Panc1 (cell line): ENCODE measurements around the gene CD8A. TPM values are rescaled to one million over a fixed set of nuclear protein-coding genes. Genes with fewer than 3 reads are reported as not detected.

Experiments used
- ATAC-seq: fragments of 200-7000 bp; cut with Tn5 transposase; 2 replicates; pipeline ENCODE4 v1.9.1; 2020; ENCODE audit warnings: mild to moderate bottlenecking, moderate library complexity
- BruUV-seq: library from RNA; stranded (reverse); fragments of 400-500 nt; replicated peaks from 2 replicates; lab custom pipeline; 2021; lab: Mats Ljungman, UMichigan
- CTCF ChIA-PET: fragments of 300-600 bp; sonication (Branson Sonifier 250); formaldehyde crosslinking; loops from one replicate; lab custom pipeline; 2022; ENCODE audit warnings: antibody characterized with exemption; lab: Charles Lee
- POLR2A ChIA-PET: fragments of 300-600 bp; sonication (Branson Sonifier 250); formaldehyde crosslinking; loops from one replicate; lab custom pipeline; 2022; ENCODE audit warnings: antibody characterized with exemption; lab: Charles Lee
- DNase-seq: peaks from one replicate; pipeline ENCODE4 v3.0.0-alpha.2; 2010; ENCODE audit warnings: low read depth, low spot score
- H3K27ac ChIP-seq: 2 replicates; pipeline ENCODE4 v1.5.1; 2011; ENCODE audit warnings: mild to moderate bottlenecking, low read length, inconsistent platforms
- H3K27me3 ChIP-seq: fragments of 200-500 bp; sonication (Bioruptor generic); 2 replicates; pipeline ENCODE4 v1.6.0; 2014; ENCODE audit warnings: low read length, inconsistent platforms; ENCODE audit not compliant: control insufficient read depth, insufficient read depth
- H3K36me3 ChIP-seq: fragments of 200-500 bp; sonication (Bioruptor generic); 2 replicates; pipeline ENCODE4 v1.5.1; 2014; ENCODE audit warnings: inconsistent platforms, mild to moderate bottlenecking, low read length, moderate library complexity; ENCODE audit not compliant: control insufficient read depth, insufficient read depth
- H3K4me1 ChIP-seq: 2 replicates; pipeline ENCODE4 v1.5.1; 2011; ENCODE audit warnings: inconsistent platforms, mild to moderate bottlenecking, low read length, moderate library complexity; ENCODE audit not compliant: control insufficient read depth, insufficient read depth
- H3K4me3 ChIP-seq, 2 experiments: 2 replicates each; pipeline ENCODE4 v1.5.1; 2011 to 2012; ENCODE audit warnings: low read depth in 2 of 2, low read length in 2 of 2, mild to moderate bottlenecking in 2 of 2, inconsistent platforms in 1 of 2, moderate library complexity in 1 of 2
- H3K9me3 ChIP-seq: fragments of 200-500 bp; sonication (Bioruptor generic); 2 replicates; pipeline ENCODE4 v1.5.1; 2014; ENCODE audit warnings: low read depth, mild to moderate bottlenecking, inconsistent platforms, low read length, moderate library complexity; ENCODE audit not compliant: control insufficient read depth, insufficient read depth
- POLR2AphosphoS5 ChIP-seq: IDR thresholded peaks from 2 replicates; pipeline ENCODE4 v1.6.1; 2012; ENCODE audit warnings: mild to moderate bottlenecking, low read depth, low read length, moderate library complexity
- SIN3A ChIP-seq: IDR thresholded peaks from 2 replicates; pipeline ENCODE4 v1.6.1; 2012; ENCODE audit warnings: low read depth, mild to moderate bottlenecking, low read length, moderate library complexity, borderline replicate concordance; ENCODE audit not compliant: insufficient read depth
- TCF7L2 ChIP-seq: IDR thresholded peaks from 2 replicates; pipeline ENCODE4 v1.6.1; 2011; ENCODE audit warnings: mild to moderate bottlenecking, low read depth, low read length, inconsistent platforms
- in situ Hi-C: cut with HindIII; loops from 2 replicates; pipeline ENCODE4 v1.10.0; 2016; ENCODE audit warnings: low sequenced_read_pairs, low pct_unique_long_range_greater_than_20kb
- intact Hi-C: fragments of 100-400 bp; cut with micrococcal nuclease; formaldehyde crosslinking; loops from one replicate; pipeline ENCODE4 v1.10.0; 2022; ENCODE audit not compliant: unreplicated experiment
- total RNA-seq: library from RNA; stranded (reverse); gene quantifications from one replicate; pipeline ENCODE4 v1.2.1, GENCODE V29; 2021; ENCODE audit not compliant: unreplicated experiment
- TF ChIP-seq, protein P1 (sequence below): fragments of 450-650 bp; IDR thresholded peaks from 2 replicates; pipeline ENCODE4 v1.5.1; 2017; ENCODE audit warnings: mild to moderate bottlenecking
- TF ChIP-seq, protein P2 (sequence below), 2 experiments: IDR thresholded peaks; 2 replicates each; pipeline ENCODE4 v1.6.1; 2011 to 2012; ENCODE audit warnings: low read depth in 2 of 2, control low read depth in 1 of 2, low read length in 1 of 2, mild to moderate bottlenecking in 1 of 2, moderate library complexity in 1 of 2; ENCODE audit not compliant: insufficient read depth in 1 of 2

CD8A gene
- total RNA-seq, 1 experiment from 2014 or later = 0.41 TPM

DNA sequence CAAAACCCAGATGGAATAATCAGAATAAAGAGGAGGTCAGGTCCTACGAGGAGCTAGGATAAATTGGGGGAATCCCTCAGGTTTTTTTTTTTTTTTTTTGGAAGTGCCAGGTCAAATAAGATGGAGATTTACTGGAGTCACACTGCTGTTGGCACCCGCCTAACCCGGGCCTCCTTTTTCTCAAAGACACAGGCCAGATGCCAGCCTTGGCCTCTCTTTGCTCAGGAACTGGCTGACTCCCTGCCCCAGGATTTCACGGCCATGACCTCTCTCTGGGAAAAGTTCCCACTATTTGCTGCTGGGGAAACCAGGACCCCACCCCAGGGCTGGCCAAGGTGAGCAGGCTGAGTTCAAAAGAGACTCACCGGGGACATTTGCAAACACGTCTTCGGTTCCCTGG lies 2.5 kb downstream of the CD8A start:
- H3K4me1 ChIP-seq = no peaks in the 10 kb centered on the region
- H3K4me3 ChIP-seq = no peak overlapping the region
- no peak for DNase-seq
- intact Hi-C loops (no loop called here), in situ Hi-C loops (no loop called here)
- CTCF ChIA-PET = interaction anchor here (0.6 kb wide), 1 partner anchor 358 kb away, joined by 7 read pairs; no protein-coding TSS in a partner anchor
- no peak for TF ChIP-seq POLR2AphosphoS5
- TF ChIP-seq, protein P1, sequence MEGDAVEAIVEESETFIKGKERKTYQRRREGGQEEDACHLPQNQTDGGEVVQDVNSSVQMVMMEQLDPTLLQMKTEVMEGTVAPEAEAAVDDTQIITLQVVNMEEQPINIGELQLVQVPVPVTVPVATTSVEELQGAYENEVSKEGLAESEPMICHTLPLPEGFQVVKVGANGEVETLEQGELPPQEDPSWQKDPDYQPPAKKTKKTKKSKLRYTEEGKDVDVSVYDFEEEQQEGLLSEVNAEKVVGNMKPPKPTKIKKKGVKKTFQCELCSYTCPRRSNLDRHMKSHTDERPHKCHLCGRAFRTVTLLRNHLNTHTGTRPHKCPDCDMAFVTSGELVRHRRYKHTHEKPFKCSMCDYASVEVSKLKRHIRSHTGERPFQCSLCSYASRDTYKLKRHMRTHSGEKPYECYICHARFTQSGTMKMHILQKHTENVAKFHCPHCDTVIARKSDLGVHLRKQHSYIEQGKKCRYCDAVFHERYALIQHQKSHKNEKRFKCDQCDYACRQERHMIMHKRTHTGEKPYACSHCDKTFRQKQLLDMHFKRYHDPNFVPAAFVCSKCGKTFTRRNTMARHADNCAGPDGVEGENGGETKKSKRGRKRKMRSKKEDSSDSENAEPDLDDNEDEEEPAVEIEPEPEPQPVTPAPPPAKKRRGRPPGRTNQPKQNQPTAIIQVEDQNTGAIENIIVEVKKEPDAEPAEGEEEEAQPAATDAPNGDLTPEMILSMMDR = no peak
- TF ChIP-seq SIN3A = no peak
- no peaks in the 10 kb centered on the region for H3K36me3 ChIP-seq
- POLR2A ChIA-PET = no interaction called here
- no TSS peak for BruUV-seq
- no peaks in the 10 kb centered on the region for H3K9me3 ChIP-seq
- H3K27me3 ChIP-seq = peaks cover 6% of the 10 kb centered on the region
- no peak overlapping the region for H3K27ac ChIP-seq
- ATAC-seq = no peak

DNA sequence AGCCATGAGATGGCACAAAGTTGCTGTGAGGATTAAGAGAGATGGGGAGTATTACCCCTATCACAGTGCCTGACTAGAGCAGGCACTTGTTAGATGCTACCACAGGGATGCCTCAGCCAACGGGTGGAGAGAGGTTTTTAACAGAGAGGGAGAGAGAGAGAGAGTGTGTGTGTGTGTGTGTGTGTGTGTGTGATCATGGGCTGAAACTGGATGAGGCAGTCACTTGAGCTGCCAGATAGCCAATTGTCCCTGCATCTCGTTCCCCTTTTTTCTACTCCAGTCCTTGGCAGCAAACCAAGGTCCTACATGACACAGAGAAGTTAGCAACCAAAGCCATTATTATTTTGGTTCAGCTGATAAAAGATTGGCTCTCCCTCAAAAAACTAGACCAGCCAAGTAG lies 3.0 kb downstream of the CD8A start:
- ATAC-seq (no peak), DNase-seq (no peak)
- ChIA-PET POLR2A (no interaction called here), CTCF (interaction anchor here (0.6 kb wide), 1 partner anchor 358 kb away, joined by 7 read pairs; no protein-coding TSS in a partner anchor)
- peaks cover 6% of the 10 kb centered on the region for H3K27me3 ChIP-seq
- TF ChIP-seq, protein P2, sequence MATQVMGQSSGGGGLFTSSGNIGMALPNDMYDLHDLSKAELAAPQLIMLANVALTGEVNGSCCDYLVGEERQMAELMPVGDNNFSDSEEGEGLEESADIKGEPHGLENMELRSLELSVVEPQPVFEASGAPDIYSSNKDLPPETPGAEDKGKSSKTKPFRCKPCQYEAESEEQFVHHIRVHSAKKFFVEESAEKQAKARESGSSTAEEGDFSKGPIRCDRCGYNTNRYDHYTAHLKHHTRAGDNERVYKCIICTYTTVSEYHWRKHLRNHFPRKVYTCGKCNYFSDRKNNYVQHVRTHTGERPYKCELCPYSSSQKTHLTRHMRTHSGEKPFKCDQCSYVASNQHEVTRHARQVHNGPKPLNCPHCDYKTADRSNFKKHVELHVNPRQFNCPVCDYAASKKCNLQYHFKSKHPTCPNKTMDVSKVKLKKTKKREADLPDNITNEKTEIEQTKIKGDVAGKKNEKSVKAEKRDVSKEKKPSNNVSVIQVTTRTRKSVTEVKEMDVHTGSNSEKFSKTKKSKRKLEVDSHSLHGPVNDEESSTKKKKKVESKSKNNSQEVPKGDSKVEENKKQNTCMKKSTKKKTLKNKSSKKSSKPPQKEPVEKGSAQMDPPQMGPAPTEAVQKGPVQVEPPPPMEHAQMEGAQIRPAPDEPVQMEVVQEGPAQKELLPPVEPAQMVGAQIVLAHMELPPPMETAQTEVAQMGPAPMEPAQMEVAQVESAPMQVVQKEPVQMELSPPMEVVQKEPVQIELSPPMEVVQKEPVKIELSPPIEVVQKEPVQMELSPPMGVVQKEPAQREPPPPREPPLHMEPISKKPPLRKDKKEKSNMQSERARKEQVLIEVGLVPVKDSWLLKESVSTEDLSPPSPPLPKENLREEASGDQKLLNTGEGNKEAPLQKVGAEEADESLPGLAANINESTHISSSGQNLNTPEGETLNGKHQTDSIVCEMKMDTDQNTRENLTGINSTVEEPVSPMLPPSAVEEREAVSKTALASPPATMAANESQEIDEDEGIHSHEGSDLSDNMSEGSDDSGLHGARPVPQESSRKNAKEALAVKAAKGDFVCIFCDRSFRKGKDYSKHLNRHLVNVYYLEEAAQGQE (IDR thresholded peaks at IDR 0.05; ENCODE audit: insufficient read depth in 1 of 2, low read depth in 2 of 2, low read length in 1 of 2) = no peak
- in situ Hi-C loops = no loop called here
- H3K27ac ChIP-seq = no peak overlapping the region
- no peaks in the 10 kb centered on the region for H3K36me3 ChIP-seq
- BruUV-seq = no TSS peak
- no peak overlapping the region for H3K4me3 ChIP-seq
- H3K4me1 ChIP-seq = no peaks in the 10 kb centered on the region
- intact Hi-C loops = no loop called here
- H3K9me3 ChIP-seq = no peaks in the 10 kb centered on the region

DNA sequence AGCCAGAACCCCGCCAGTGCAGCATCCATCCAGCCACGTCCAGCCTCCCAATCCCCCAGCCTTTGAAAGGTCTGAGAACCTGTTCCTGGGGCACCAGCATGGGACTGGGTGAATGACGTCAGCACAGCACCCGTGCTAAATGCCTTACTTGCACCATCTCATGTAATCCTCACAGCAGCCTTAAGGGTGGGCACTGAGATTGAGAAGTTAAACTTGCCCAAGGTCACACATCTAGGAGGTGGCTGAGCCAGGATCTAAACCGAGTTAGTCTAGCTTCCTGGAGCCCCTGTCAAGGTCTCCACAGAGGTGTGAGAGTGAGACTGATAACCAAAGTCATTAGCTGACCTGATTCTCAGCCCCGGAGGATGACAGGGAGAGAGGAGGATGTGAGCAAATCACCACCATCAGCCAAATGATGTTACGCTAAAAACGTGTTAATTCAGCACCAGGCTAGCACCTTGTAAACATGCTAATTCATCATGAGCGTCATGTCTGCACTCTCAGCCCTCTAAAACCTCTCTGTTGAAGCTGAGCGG lies 4.6 kb downstream of the CD8A start:
- ATAC-seq = no peak
- ChIA-PET CTCF (no interaction called here), POLR2A (no interaction called here)
- H3K27ac ChIP-seq = no peak overlapping the region
- in situ Hi-C loops = no loop called here
- no TSS peak for BruUV-seq
- TF ChIP-seq, protein P1 = no peak
- TF ChIP-seq POLR2AphosphoS5 = no peak
- TF ChIP-seq SIN3A = no peak
- TF ChIP-seq, protein P2 (IDR thresholded peaks at IDR 0.05; ENCODE audit: insufficient read depth in 1 of 2, low read depth in 2 of 2, low read length in 1 of 2) = no peak
- TF ChIP-seq TCF7L2 = no peak
- no peak overlapping the region for H3K4me3 ChIP-seq
- no peak for DNase-seq
- H3K27me3 ChIP-seq = peaks cover 6% of the 10 kb centered on the region
- H3K4me1 ChIP-seq = no peaks in the 10 kb centered on the region
- intact Hi-C loops = no loop called here
- no peaks in the 10 kb centered on the region for H3K36me3 ChIP-seq
- no peaks in the 10 kb centered on the region for H3K9me3 ChIP-seq
